Kidney (tissue), 14 donors: ENCODE results near the gene MFSD2A. TPM values are rescaled to one million over a fixed set of nuclear protein-coding genes. Genes with fewer than 3 reads are reported as not detected.

ENCODE experiments used
- DNase-seq, 5 donors: peaks; one replicate each; pipeline ENCODE4 v3.0.0-alpha.2; 2013 to 2020
- FAIRE-seq: peaks from 2 replicates; lab custom pipeline; 2012; peaks lifted over from hg19 to GRCh38; lab: Jason Lieb, UNC
- H3K27ac ChIP-seq, 2 donors: one replicate each; pipeline ENCODE4 v1.7.0; 2013; ENCODE audit warnings: low read depth in 2 of 2, low read length in 2 of 2, inconsistent platforms in 1 of 2
- H3K27me3 ChIP-seq: one replicate; pipeline ENCODE4 v1.7.1; 2013; ENCODE audit warnings: low read length, inconsistent platforms; ENCODE audit not compliant: control insufficient read depth, insufficient read depth
- H3K36me3 ChIP-seq, 3 donors: one replicate each; pipeline versions ENCODE4 v1.7.0 to v1.7.1; 2013; ENCODE audit warnings: low read length in 3 of 3, control low read depth in 1 of 3, inconsistent platforms in 1 of 3; ENCODE audit not compliant: insufficient read depth in 3 of 3, control insufficient read depth in 2 of 3
- H3K4me1 ChIP-seq, 3 donors: one replicate each; pipeline versions ENCODE4 v1.7.0 to v1.7.1; 2013; ENCODE audit warnings: low read length in 3 of 3, inconsistent platforms in 1 of 3, low read depth in 1 of 3; ENCODE audit not compliant: control insufficient read depth in 2 of 3, insufficient read depth in 2 of 3
- H3K4me3 ChIP-seq, 3 donors: one replicate each; pipeline versions ENCODE4 v1.7.0 to v1.8.1; 2013; ENCODE audit warnings: low read length in 3 of 3, control low read depth in 1 of 3, inconsistent platforms in 1 of 3
- H3K9ac ChIP-seq, 3 donors: one replicate each; pipeline versions ENCODE4 v1.7.0 to v1.7.1; 2013; ENCODE audit warnings: low read length in 3 of 3, control low read depth in 1 of 3, inconsistent platforms in 1 of 3
- H3K9me3 ChIP-seq, 3 donors: one replicate each; pipeline versions ENCODE4 v1.7.0 to v1.7.1; 2013; ENCODE audit warnings: low read length in 3 of 3, control low read depth in 1 of 3, inconsistent platforms in 1 of 3; ENCODE audit not compliant: control insufficient read depth in 2 of 3, insufficient read depth in 1 of 3
- CTCF ChIP-seq: IDR thresholded peaks from 3 replicates; pipeline ENCODE4 v1.5.1; 2012; ENCODE audit warnings: mild to moderate bottlenecking, moderate library complexity, borderline replicate concordance; ENCODE audit not compliant: insufficient read depth; ENCODE audit errors: extremely low read depth
- intact Hi-C: fragments of 100-400 bp; cut with DNase I; formaldehyde crosslinking; loops from one replicate; pipeline ENCODE4 v1.11.1; 2022
- polyA plus RNA-seq: library from polyadenylated mRNA; stranded (reverse); fragments of 350-450 nt; fragmentation: Illumina TruSeq; extraction: RNeasy Lipid Tissue Mini Kit (QIAGEN cat#74804); gene quantifications from one replicate; pipeline ENCODE4 v1.2.3, GENCODE V29; 2014; ENCODE audit warnings: low read depth, low replicate concordance; ENCODE audit not compliant: insufficient read depth
- total RNA-seq: library from RNA; stranded (reverse); fragmentation: NEBNext Ultra II Directional; extraction: Animal tissue kit (Norgen Biotek cat#: 25700); gene quantifications from one replicate; pipeline ENCODE4 v1.2.1, GENCODE V29; 2021
- donor health status: control.
- donor health status: control.
- donor health status: control.
- donor health status: control.
- donor health status: control.
- donor health status: DM: yes; HTN: yes; CAD: no.
- donor health status: Normal renal cell carcinoma (clear cell type).

The MFSD2A gene
- total and polyA plus RNA-seq, 2 donors from 2014 or later = 10.0 to 10.5 TPM

GRCh38 chr1:39988618-39989343, 33.8 kb downstream of the MFSD2A start:
- intact Hi-C loops = no loop called here
- no peaks in the 10 kb centered on the region for H3K4me1 ChIP-seq
- no peak overlapping the region for H3K27ac ChIP-seq
- no peak for FAIRE-seq
- no peaks in the 10 kb centered on the region for H3K27me3 ChIP-seq
- H3K9me3 ChIP-seq = no peaks in the 10 kb centered on the region
- no peak overlapping the region for H3K4me3 ChIP-seq
- H3K9ac ChIP-seq = no peak overlapping the region
- DNase-seq = peak in 2 of 5 donors; percentile 18 to 30
- no peak for TF ChIP-seq CTCF
- H3K36me3 ChIP-seq = no peaks in the 10 kb centered on the region

- intact Hi-C loops = no loop called here
- Histone ChIP-seq H3K27ac (no peak overlapping the region), H3K4me3 (no peak overlapping the region), H3K36me3 (no peaks in the 10 kb centered on the region), H3K9me3 (no peaks in the 10 kb centered on the region), H3K9ac (no peak overlapping the region), H3K4me1 (no peaks in the 10 kb centered on the region), H3K27me3 (no peaks in the 10 kb centered on the region)
- DNase-seq = no peak
- TF ChIP-seq CTCF = no peak
- no peak for FAIRE-seq
Observed at GRCh38 chr1:39990428-39990827, 35.5 kb downstream of the MFSD2A start.

- no peak overlapping the region for H3K9ac ChIP-seq
- no peak for TF ChIP-seq CTCF
- no peaks in the 10 kb centered on the region for H3K9me3 ChIP-seq
- H3K27me3 ChIP-seq = no peaks in the 10 kb centered on the region
- no peak for DNase-seq
- H3K4me1 ChIP-seq = no peaks in the 10 kb centered on the region
- no peak for FAIRE-seq
- H3K4me3 ChIP-seq = no peak overlapping the region
- no peak overlapping the region for H3K27ac ChIP-seq
- H3K36me3 ChIP-seq = no peaks in the 10 kb centered on the region
- intact Hi-C loops = no loop called here
Observed at GRCh38 chr1:39992234-39992633, 37.3 kb downstream of the MFSD2A start.
